ENCODE data around the gene TST.

TST gene

GRCh38 chr22:37058917-37059701, 39.9 kb upstream of the TST start:
- H3K4me1 ChIP-seq (ENCODE audit: insufficient read depth, low read length): peaks cover 24% of the 10 kb centered on the region; the same call in 1 of the 2 replicates
- no peaks in the 10 kb centered on the region for H3K36me3 ChIP-seq (ENCODE audit: insufficient read depth, low read length)
- no peak overlapping the region for H3K9ac ChIP-seq (ENCODE audit: low read depth, low read length)
- no peaks in the 10 kb centered on the region for H3K9me3 ChIP-seq (ENCODE audit: control insufficient read depth, insufficient read depth, low read length)

GRCh38 chr22:37057796-37058510, 38.7 kb upstream of the TST start:
- peaks cover 15% of the 10 kb centered on the region; the same call in 1 of the 2 replicates for H3K4me1 ChIP-seq (ENCODE audit: insufficient read depth, low read length)
- H3K9ac ChIP-seq (ENCODE audit: low read depth, low read length): no peak overlapping the region
- H3K9me3 ChIP-seq (ENCODE audit: control insufficient read depth, insufficient read depth, low read length): no peaks in the 10 kb centered on the region
- no peaks in the 10 kb centered on the region for H3K36me3 ChIP-seq (ENCODE audit: insufficient read depth, low read length)

GRCh38 chr22:37057226-37057625, 38.0 kb upstream of the TST start:
- Histone ChIP-seq H3K9me3 (ENCODE audit: control insufficient read depth, insufficient read depth, low read length) (no peaks in the 10 kb centered on the region), H3K9ac (ENCODE audit: low read depth, low read length) (no peak overlapping the region), H3K4me1 (ENCODE audit: insufficient read depth, low read length) (peaks cover 9% of the 10 kb centered on the region; the same call in 1 of the 2 replicates), H3K36me3 (ENCODE audit: insufficient read depth, low read length) (no peaks in the 10 kb centered on the region)

- H3K4me1 ChIP-seq (ENCODE audit: insufficient read depth, low read length): no peaks in the 10 kb centered on the region; the same call in 1 of the 2 replicates
These were observed 37.0 kb upstream of the TST start for GRCh38 chr22:37056246-37056645.

GRCh38 chr22:37054600-37055365, 35.5 kb upstream of the TST start:
- no peaks in the 10 kb centered on the region for H3K36me3 ChIP-seq (ENCODE audit: insufficient read depth, low read length)
- no peaks in the 10 kb centered on the region for H3K4me1 ChIP-seq (ENCODE audit: insufficient read depth, low read length)
- H3K9me3 ChIP-seq (ENCODE audit: control insufficient read depth, insufficient read depth, low read length): no peaks in the 10 kb centered on the region
- H3K9ac ChIP-seq (ENCODE audit: low read depth, low read length): no peak overlapping the region

More at GRCh38 chr22:37056246-37056645, 37.0 kb upstream of the TST start:
- H3K36me3 ChIP-seq (ENCODE audit: insufficient read depth, low read length): no peaks in the 10 kb centered on the region
- H3K9ac ChIP-seq (ENCODE audit: low read depth, low read length): no peak overlapping the region
- no peaks in the 10 kb centered on the region for H3K9me3 ChIP-seq (ENCODE audit: control insufficient read depth, insufficient read depth, low read length)

- no peaks in the 10 kb centered on the region for H3K9me3 ChIP-seq (ENCODE audit: control insufficient read depth, insufficient read depth, low read length)
- H3K4me1 ChIP-seq (ENCODE audit: insufficient read depth, low read length): no peaks in the 10 kb centered on the region
- H3K9ac ChIP-seq (ENCODE audit: low read depth, low read length): no peak overlapping the region
- H3K36me3 ChIP-seq (ENCODE audit: insufficient read depth, low read length): no peaks in the 10 kb centered on the region
These were observed 34.8 kb upstream of the TST start for GRCh38 chr22:37054056-37054395.

GRCh38 chr22:37053310-37054055, 34.2 kb upstream of the TST start:
- Histone ChIP-seq H3K9me3 (ENCODE audit: control insufficient read depth, insufficient read depth, low read length) (no peaks in the 10 kb centered on the region), H3K9ac (ENCODE audit: low read depth, low read length) (no peak overlapping the region), H3K4me1 (ENCODE audit: insufficient read depth, low read length) (no peaks in the 10 kb centered on the region), H3K36me3 (ENCODE audit: insufficient read depth, low read length) (no peaks in the 10 kb centered on the region)

- no peaks in the 10 kb centered on the region for H3K36me3 ChIP-seq (ENCODE audit: insufficient read depth, low read length)
- H3K4me1 ChIP-seq (ENCODE audit: insufficient read depth, low read length): no peaks in the 10 kb centered on the region
- H3K9me3 ChIP-seq (ENCODE audit: control insufficient read depth, insufficient read depth, low read length): no peaks in the 10 kb centered on the region
- H3K9ac ChIP-seq (ENCODE audit: low read depth, low read length): peak overlapping the region; percentile 74; the same call in 1 of the 2 replicates
These were observed 33.4 kb upstream of the TST start for GRCh38 chr22:37052386-37053309.

- Histone ChIP-seq H3K9me3 (ENCODE audit: control insufficient read depth, insufficient read depth, low read length) (no peaks in the 10 kb centered on the region), H3K36me3 (ENCODE audit: insufficient read depth, low read length) (no peaks in the 10 kb centered on the region), H3K9ac (ENCODE audit: low read depth, low read length) (peak within 1 kb of the TSS; percentile 74; the same call in 1 of the 2 replicates), H3K4me1 (ENCODE audit: insufficient read depth, low read length) (no peaks in the 10 kb centered on the region)
These were observed 32.4 kb upstream of the TST start, which contains the start of gene KCTD17 for GRCh38 chr22:37051391-37052385. Gene KCTD17, plus strand, starts transcription at chr22:37051742. Its CDS starts 19 bp downstream, at chr22:37051761.

- Histone ChIP-seq H3K9me3 (ENCODE audit: control insufficient read depth, insufficient read depth, low read length) (no peaks in the 10 kb centered on the region), H3K36me3 (ENCODE audit: insufficient read depth, low read length) (no peaks in the 10 kb centered on the region), H3K9ac (ENCODE audit: low read depth, low read length) (no peak overlapping the region; the same call in 1 of the 2 replicates), H3K4me1 (ENCODE audit: insufficient read depth, low read length) (no peaks in the 10 kb centered on the region)
These were observed 31.7 kb upstream of the TST start for GRCh38 chr22:37050913-37051312.

GRCh38 chr22:37049224-37049623, 30.0 kb upstream of the TST start:
- H3K9me3 ChIP-seq (ENCODE audit: control insufficient read depth, insufficient read depth, low read length): no peaks in the 10 kb centered on the region
- no peaks in the 10 kb centered on the region for H3K36me3 ChIP-seq (ENCODE audit: insufficient read depth, low read length)
- H3K9ac ChIP-seq (ENCODE audit: low read depth, low read length): no peak overlapping the region
- H3K4me1 ChIP-seq (ENCODE audit: insufficient read depth, low read length): 0 out of 2 replicates have a peak, but pooled peaks cover 2% of the 10 kb centered on the region

GRCh38 chr22:37048133-37048532, 28.9 kb upstream of the TST start:
- Histone ChIP-seq H3K4me1 (ENCODE audit: insufficient read depth, low read length) (peaks cover 7% of the 10 kb centered on the region; the same call in 1 of the 2 replicates), H3K9me3 (ENCODE audit: control insufficient read depth, insufficient read depth, low read length) (no peaks in the 10 kb centered on the region), H3K9ac (ENCODE audit: low read depth, low read length) (no peak overlapping the region), H3K36me3 (ENCODE audit: insufficient read depth, low read length) (no peaks in the 10 kb centered on the region)

Measured in ES-I3 (cell line).